Ectodermal cell (in vitro differentiated cells): ENCODE results near the gene MAFF.

Experiments
- H3K27ac ChIP-seq: 2 replicates; pipeline ENCODE4 v1.7.0; 2013; ENCODE audit warnings: mild to moderate bottlenecking, low read depth, low read length; ENCODE audit not compliant: insufficient read depth, poor library complexity, severe bottlenecking
- H3K27me3 ChIP-seq: 2 replicates; pipeline ENCODE4 v1.7.0; 2013; ENCODE audit warnings: mild to moderate bottlenecking, low read length; ENCODE audit not compliant: insufficient read depth, control insufficient read depth, poor library complexity, severe bottlenecking
- H3K36me3 ChIP-seq: one replicate; pipeline ENCODE4 v1.7.0; 2013; ENCODE audit warnings: low read length; ENCODE audit not compliant: control insufficient read depth, insufficient read depth
- H3K4me1 ChIP-seq: one replicate; pipeline ENCODE4 v1.7.0; 2013; ENCODE audit warnings: low read length; ENCODE audit not compliant: control insufficient read depth, insufficient read depth
- H3K4me3 ChIP-seq: 2 replicates; pipeline ENCODE4 v1.7.0; 2013; ENCODE audit warnings: low read depth, low read length, control low read depth; ENCODE audit not compliant: insufficient read depth
- H3K9me3 ChIP-seq: 2 replicates; pipeline ENCODE4 v1.7.0; 2013; ENCODE audit warnings: mild to moderate bottlenecking, low read length, moderate library complexity; ENCODE audit not compliant: control insufficient read depth
- WGBS, 2 experiments: methylation state at CpG; one replicate each; pipeline ENCODE4 v1.1.7; 2013; ENCODE audit warnings: missing lambda C conversion rate in 2 of 2; 5-methylcytosine and 5-hydroxymethylcytosine counted together

The MAFF gene

DNA sequence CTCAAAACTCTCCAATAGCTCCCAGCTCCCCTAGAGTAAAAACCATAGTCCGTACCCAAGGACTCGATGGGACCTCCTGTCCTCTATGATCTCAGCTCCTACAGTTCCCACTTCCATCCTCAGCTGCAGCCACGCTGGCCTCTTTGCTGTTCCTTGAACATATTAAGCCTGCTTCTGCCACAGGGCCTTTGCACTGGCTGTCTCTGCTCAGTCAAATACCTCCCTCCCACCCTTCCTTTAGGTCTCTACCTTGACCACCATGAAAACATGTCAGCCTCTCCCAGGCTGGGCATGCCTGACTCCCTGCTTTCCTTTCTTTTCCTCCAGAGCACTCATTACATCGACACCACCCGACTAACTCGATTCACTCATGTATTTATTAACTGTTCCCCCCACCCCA is 46.5 kb downstream of the MAFF start:
- Histone ChIP-seq H3K4me1 (peaks cover 7% of the 10 kb centered on the region), H3K27me3 (no peaks in the 10 kb centered on the region), H3K9me3 (no peaks in the 10 kb centered on the region), H3K36me3 (no peaks in the 10 kb centered on the region), H3K27ac (no peak overlapping the region), H3K4me3 (no peak overlapping the region)
- WGBS, 2 experiments = 95 to 97% methylated on average over 6 of the region's 6 CpGs

- H3K4me1 ChIP-seq = no peaks in the 10 kb centered on the region
- no peaks in the 10 kb centered on the region for H3K27me3 ChIP-seq
- H3K36me3 ChIP-seq = no peaks in the 10 kb centered on the region
- H3K9me3 ChIP-seq = no peaks in the 10 kb centered on the region
- H3K4me3 ChIP-seq = no peak overlapping the region
- WGBS, 2 experiments = 64 to 76% methylated on average over 3 of the region's 3 CpGs
- H3K27ac ChIP-seq = no peak overlapping the region
Observed at GRCh38 chr22:38249301-38249700, 47.5 kb downstream of the MAFF start.

DNA sequence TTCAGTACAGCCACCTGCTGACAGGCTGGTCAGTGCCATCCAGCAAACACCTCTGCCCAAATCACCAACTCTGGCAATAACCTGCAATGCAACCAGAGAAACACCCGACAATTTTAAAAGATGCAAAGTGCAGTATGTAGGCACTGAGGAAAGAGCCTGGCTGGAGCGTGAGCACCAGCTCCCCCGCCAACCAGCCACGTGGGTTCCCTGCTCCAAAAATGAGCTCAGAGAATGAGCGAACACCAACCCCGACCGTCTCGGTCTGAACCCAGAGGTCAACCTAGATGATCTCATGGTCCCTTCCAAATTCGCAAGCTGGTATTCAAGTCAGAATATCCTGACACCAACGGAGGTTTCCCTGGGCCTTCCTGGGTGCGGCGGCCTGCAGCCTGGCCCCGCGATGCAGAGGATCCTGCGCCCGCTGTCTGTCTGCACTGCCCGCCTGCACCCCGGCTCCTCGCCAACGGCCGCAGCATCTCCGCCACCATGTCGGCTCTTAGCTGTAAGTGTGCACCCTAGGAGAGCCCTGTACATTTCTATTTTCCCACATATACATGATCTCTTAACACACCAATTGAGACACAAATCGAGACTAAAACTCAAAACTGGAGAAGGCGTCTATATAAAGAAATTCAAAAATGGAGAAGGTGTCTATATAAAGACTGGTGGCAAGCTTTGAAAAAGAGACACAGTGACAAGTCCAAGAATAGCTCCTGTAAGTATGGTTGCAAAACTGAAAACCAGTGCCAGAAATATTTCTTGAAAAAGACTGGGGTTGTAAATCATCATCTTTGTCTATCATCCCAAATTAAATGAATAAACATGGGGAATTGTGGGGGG is 48.2 kb downstream of the MAFF start:
- 93 to 94% methylated on average over 25 of the region's 25 CpGs for WGBS, 2 experiments
- H3K4me3 ChIP-seq = no peak overlapping the region
- no peaks in the 10 kb centered on the region for H3K9me3 ChIP-seq
- H3K27ac ChIP-seq = no peak overlapping the region
- H3K27me3 ChIP-seq = no peaks in the 10 kb centered on the region
- no peaks in the 10 kb centered on the region for H3K4me1 ChIP-seq
- H3K36me3 ChIP-seq = no peaks in the 10 kb centered on the region

DNA sequence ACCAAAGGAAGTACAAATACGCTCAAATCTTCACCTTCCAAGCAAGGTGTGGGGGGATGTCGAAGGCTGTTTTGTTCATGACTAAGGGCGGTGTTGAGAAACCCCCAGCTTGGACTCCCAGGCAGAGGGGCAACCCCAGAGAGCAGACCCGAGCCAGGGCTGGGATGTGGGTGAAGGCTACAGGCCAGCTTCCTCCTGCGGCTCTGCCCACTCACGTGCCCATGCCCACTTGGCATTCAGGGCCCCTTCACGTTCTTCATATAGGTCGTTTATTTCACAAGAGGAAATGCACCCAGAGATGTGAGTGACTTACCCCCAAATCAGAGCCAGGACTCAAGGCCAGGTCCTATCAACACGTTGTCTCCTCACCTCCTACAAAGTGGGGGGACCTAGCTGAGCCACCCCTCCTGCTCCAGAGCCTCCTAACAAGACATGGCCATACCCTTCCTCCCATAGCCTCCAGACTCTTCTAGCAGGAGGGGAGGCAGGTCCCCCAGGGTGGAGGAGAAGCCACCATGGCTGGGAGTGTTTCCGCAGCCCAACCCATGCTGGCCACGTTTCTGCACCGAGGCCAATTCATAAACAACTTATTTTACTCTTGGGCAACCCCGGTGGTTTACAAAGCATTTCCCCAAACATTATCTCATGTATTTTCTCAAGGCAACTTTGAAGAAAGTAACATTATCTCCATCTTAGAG is 49.0 kb downstream of the MAFF start:
- WGBS, 2 experiments = 94 to 96% methylated on average over 13 of the region's 13 CpGs
- no peak overlapping the region for H3K4me3 ChIP-seq

GRCh38 chr22:38251341-38251692 is 49.5 kb downstream of the MAFF start:
- H3K27me3 ChIP-seq = no peaks in the 10 kb centered on the region
- H3K36me3 ChIP-seq = no peaks in the 10 kb centered on the region
- H3K4me3 ChIP-seq = no peak overlapping the region
- 94 to 95% methylated on average over 7 of the region's 7 CpGs for WGBS, 2 experiments
- H3K9me3 ChIP-seq = no peaks in the 10 kb centered on the region
- H3K4me1 ChIP-seq = no peaks in the 10 kb centered on the region
- H3K27ac ChIP-seq = no peak overlapping the region

More for the DNA sequence above, 49.0 kb downstream of the MAFF start:
- no peak overlapping the region for H3K27ac ChIP-seq
- H3K9me3 ChIP-seq = no peaks in the 10 kb centered on the region
- no peaks in the 10 kb centered on the region for H3K4me1 ChIP-seq
- H3K27me3 ChIP-seq = no peaks in the 10 kb centered on the region
- H3K36me3 ChIP-seq = no peaks in the 10 kb centered on the region

- Histone ChIP-seq H3K4me3 (no peak overlapping the region), H3K36me3 (no peaks in the 10 kb centered on the region), H3K4me1 (peaks cover 6% of the 10 kb centered on the region), H3K27ac (no peak overlapping the region), H3K27me3 (no peaks in the 10 kb centered on the region), H3K9me3 (no peaks in the 10 kb centered on the region)
- 94 to 95% methylated on average over 2 of the region's 2 CpGs for WGBS, 2 experiments
Observed at GRCh38 chr22:38255697-38256096, 53.9 kb downstream of the MAFF start.

DNA sequence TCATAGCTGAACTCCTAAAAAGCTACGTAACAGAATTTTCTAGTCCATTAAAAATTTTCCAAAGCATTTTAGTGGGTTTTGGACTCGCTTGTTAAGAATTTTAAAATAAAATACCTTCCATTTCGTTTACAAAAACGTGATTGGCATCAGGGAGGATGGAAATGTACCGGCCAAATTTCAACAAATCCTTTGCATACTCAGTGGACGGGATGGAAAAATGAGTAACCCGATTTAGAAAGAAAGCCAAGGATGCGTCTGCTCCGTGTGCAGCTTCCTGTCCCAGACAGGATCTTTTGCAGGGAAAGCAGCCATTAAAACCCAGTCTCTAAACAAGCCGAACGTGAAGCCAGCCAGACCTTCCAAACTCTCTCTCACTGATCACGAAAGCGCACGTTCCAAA is 55.4 kb downstream of the MAFF start:
- H3K36me3 ChIP-seq = no peaks in the 10 kb centered on the region
- H3K4me1 ChIP-seq = peaks cover 19% of the 10 kb centered on the region
- WGBS, 2 experiments = 89 to 92% methylated on average over 14 of the region's 14 CpGs
- no peak overlapping the region for H3K27ac ChIP-seq
- H3K9me3 ChIP-seq = no peaks in the 10 kb centered on the region
- no peak overlapping the region for H3K4me3 ChIP-seq
- H3K27me3 ChIP-seq = no peaks in the 10 kb centered on the region

DNA sequence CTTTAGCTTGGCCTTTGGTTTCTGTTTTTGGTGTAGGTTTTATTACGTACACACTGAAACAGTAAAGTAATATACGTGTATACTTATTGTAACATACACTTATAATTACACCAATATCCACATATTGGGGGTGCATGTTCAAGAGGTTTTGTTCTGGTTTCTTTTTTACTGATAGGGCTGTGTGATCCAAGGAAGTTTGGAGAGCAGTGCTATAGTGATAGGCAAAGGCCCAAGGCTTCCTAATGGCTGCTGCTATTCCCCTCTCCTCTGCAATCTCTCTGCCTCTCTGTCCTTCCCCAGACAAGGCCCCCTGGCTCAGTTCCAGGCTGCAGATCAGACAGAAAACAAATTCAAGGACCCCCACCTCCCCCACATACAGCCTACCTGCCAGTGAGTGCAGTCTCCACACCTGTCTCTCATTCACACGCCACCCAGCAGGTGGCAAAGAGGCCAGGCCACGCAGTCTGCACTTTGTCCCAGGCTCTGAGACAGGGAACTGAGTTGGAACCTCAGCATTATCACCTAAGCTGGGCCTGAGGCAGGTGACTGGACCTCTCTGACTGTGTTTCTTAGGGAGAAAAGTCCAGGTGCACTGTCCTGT is 56.0 kb downstream of the MAFF start:
- Histone ChIP-seq H3K27me3 (no peaks in the 10 kb centered on the region), H3K27ac (no peak overlapping the region), H3K36me3 (no peaks in the 10 kb centered on the region), H3K4me3 (no peak overlapping the region), H3K9me3 (no peaks in the 10 kb centered on the region), H3K4me1 (peaks cover 19% of the 10 kb centered on the region)
- 71 to 79% methylated on average over 2 of the region's 4 CpGs for WGBS, 2 experiments

GRCh38 chr22:38258895-38259294 is 57.1 kb downstream of the MAFF start:
- no peak overlapping the region for H3K4me3 ChIP-seq
- no peaks in the 10 kb centered on the region for H3K36me3 ChIP-seq
- H3K27me3 ChIP-seq = no peaks in the 10 kb centered on the region
- no peaks in the 10 kb centered on the region for H3K9me3 ChIP-seq
- peaks cover 19% of the 10 kb centered on the region for H3K4me1 ChIP-seq
- WGBS, 2 experiments = 92% methylated on average over 8 of the region's 8 CpGs
- H3K27ac ChIP-seq = no peak overlapping the region

DNA sequence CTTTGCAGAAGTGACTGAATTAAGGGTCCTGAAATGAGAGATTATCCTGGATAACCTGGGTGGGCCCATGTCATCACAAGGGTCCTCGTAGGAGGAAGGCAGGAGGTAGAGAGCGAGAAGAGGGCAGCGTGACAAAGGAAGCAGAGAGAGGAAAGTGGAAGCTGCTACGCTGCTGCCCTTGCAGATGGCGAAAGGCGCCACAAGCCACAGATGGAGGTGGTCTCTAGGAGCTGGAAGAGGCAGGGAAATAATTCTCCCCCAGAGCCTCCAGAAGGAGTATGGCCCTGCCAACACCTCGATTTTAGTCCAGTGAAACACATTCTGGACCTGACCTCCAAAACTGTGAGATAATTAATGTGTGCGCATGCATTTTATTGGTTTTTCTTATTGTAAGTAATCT is 57.6 kb downstream of the MAFF start:
- Histone ChIP-seq H3K4me3 (no peak overlapping the region), H3K4me1 (peaks cover 19% of the 10 kb centered on the region), H3K27me3 (no peaks in the 10 kb centered on the region), H3K27ac (no peak overlapping the region), H3K36me3 (no peaks in the 10 kb centered on the region), H3K9me3 (no peaks in the 10 kb centered on the region)
- WGBS, 2 experiments = 91 to 94% methylated on average over 8 of the region's 8 CpGs
